Mesenchymal stem cell (in vitro differentiated cells and primary cell): ENCODE results near the gene RGS19.

Experiments used
- DNase-seq: peaks from one replicate; pipeline ENCODE4 v3.0.0-alpha.2; 2013
- H2AFZ ChIP-seq: one replicate; pipeline ENCODE4 v1.6.1; 2013; ENCODE audit warnings: low read depth, mild to moderate bottlenecking, control low read depth, inconsistent platforms, low read length, moderate library complexity
- H2AK5ac ChIP-seq: 2 replicates; pipeline ENCODE4 v1.6.1; 2013; ENCODE audit warnings: low read length, moderate library complexity, mild to moderate bottlenecking, inconsistent platforms; ENCODE audit not compliant: severe bottlenecking
- H2BK120ac ChIP-seq: one replicate; pipeline ENCODE4 v1.6.1; 2013; ENCODE audit warnings: low read depth, mild to moderate bottlenecking, inconsistent platforms, low read length, moderate library complexity
- H2BK12ac ChIP-seq, 2 experiments: one replicate each; pipeline ENCODE4 v1.6.1; 2013; ENCODE audit warnings: inconsistent platforms in 2 of 2, low read length in 2 of 2, mild to moderate bottlenecking in 2 of 2, moderate library complexity in 2 of 2, control low read depth in 1 of 2
- H2BK15ac ChIP-seq: one replicate; pipeline ENCODE4 v1.6.1; 2013; ENCODE audit warnings: mild to moderate bottlenecking, low read depth, inconsistent platforms; ENCODE audit not compliant: poor library complexity, severe bottlenecking
- H2BK5ac ChIP-seq: 2 replicates; pipeline ENCODE4 v1.6.1; 2013; ENCODE audit warnings: low read depth, mild to moderate bottlenecking, low read length, control low read depth, inconsistent platforms; ENCODE audit not compliant: poor library complexity, severe bottlenecking
- H3K14ac ChIP-seq, 2 experiments: one replicate each; pipeline ENCODE4 v1.6.1; 2013; ENCODE audit warnings: inconsistent platforms in 2 of 2, low read length in 2 of 2, control low read depth in 1 of 2, mild to moderate bottlenecking in 1 of 2, moderate library complexity in 1 of 2
- H3K18ac ChIP-seq, 2 experiments: one replicate each; pipeline ENCODE4 v1.6.1; 2013; ENCODE audit warnings: inconsistent platforms in 2 of 2, low read length in 2 of 2, control low read depth in 1 of 2, low read depth in 1 of 2, mild to moderate bottlenecking in 1 of 2
- H3K23ac ChIP-seq, 2 experiments: one replicate each; pipeline ENCODE4 v1.6.1; 2013; ENCODE audit warnings: inconsistent platforms in 2 of 2, low read length in 2 of 2, mild to moderate bottlenecking in 2 of 2, moderate library complexity in 2 of 2, control low read depth in 1 of 2
- H3K27ac ChIP-seq: 2 replicates; pipeline ENCODE4 v1.5.1; 2013; ENCODE audit warnings: mild to moderate bottlenecking, moderate library complexity, low read length, control low read depth, inconsistent platforms; ENCODE audit not compliant: poor library complexity, severe bottlenecking
- H3K27me3 ChIP-seq, 2 experiments: 2 replicates each; pipeline versions ENCODE4 v1.6.1 to v1.7.0; 2013; ENCODE audit warnings: low read length in 2 of 2, mild to moderate bottlenecking in 2 of 2, moderate library complexity in 2 of 2, control low read depth in 1 of 2, inconsistent platforms in 1 of 2; ENCODE audit not compliant: control insufficient read depth in 1 of 2, insufficient read depth in 1 of 2
- H3K36me3 ChIP-seq, 2 experiments: 2 replicates each; pipeline versions ENCODE4 v1.6.1 to v1.7.0; 2013; ENCODE audit warnings: low read length in 2 of 2, control low read depth in 1 of 2, inconsistent platforms in 1 of 2, low read depth in 1 of 2, mild to moderate bottlenecking in 1 of 2; ENCODE audit not compliant: insufficient read depth in 2 of 2, control insufficient read depth in 1 of 2
- H3K4ac ChIP-seq, 2 experiments: one replicate each; pipeline ENCODE4 v1.6.1; 2013; ENCODE audit warnings: inconsistent platforms in 2 of 2, low read length in 2 of 2, mild to moderate bottlenecking in 2 of 2, moderate library complexity in 2 of 2, control low read depth in 1 of 2, low read depth in 1 of 2
- H3K4me1 ChIP-seq: 2 replicates; pipeline ENCODE4 v1.6.1; 2013; ENCODE audit warnings: low read depth, low read length, control low read depth; ENCODE audit not compliant: control insufficient read depth, insufficient read depth
- H3K4me2 ChIP-seq: 2 replicates; pipeline ENCODE4 v1.6.1; 2013; ENCODE audit warnings: low read length, mild to moderate bottlenecking, inconsistent platforms; ENCODE audit not compliant: poor library complexity, severe bottlenecking
- H3K4me3 ChIP-seq, 2 experiments: 2 replicates each; pipeline versions ENCODE4 v1.5.1 to v1.7.0; 2013; ENCODE audit warnings: low read length in 2 of 2, mild to moderate bottlenecking in 2 of 2, control low read depth in 1 of 2, low read depth in 1 of 2; ENCODE audit not compliant: insufficient read depth in 1 of 2
- H3K79me1 ChIP-seq: replicated peaks from 2 replicates; pipeline ENCODE4 v1.6.1; 2013; ENCODE audit warnings: mild to moderate bottlenecking, control low read depth, low read length, inconsistent platforms; ENCODE audit not compliant: poor library complexity, severe bottlenecking
- H3K9ac ChIP-seq: 2 replicates; pipeline ENCODE4 v1.7.0; 2013; ENCODE audit warnings: mild to moderate bottlenecking, low read length, moderate library complexity
- H3K9me3 ChIP-seq: 2 replicates; pipeline ENCODE4 v1.7.0; 2013; ENCODE audit warnings: mild to moderate bottlenecking, low read length; ENCODE audit not compliant: control insufficient read depth
- H4K8ac ChIP-seq: one replicate; pipeline ENCODE4 v1.6.1; 2013; ENCODE audit warnings: inconsistent platforms, mild to moderate bottlenecking, low read length, moderate library complexity
- H4K91ac ChIP-seq: one replicate; pipeline ENCODE4 v1.6.1; 2013; ENCODE audit warnings: mild to moderate bottlenecking, low read length, inconsistent platforms
- WGBS: methylation state at CpG from one replicate; pipeline ENCODE4 v1.1.7; 2013; ENCODE audit warnings: mixed read lengths; 5-methylcytosine and 5-hydroxymethylcytosine counted together

Gene RGS19

GRCh38 chr20:64038224-64038564 lies 41.1 kb downstream of the RGS19 start:
- Histone ChIP-seq H4K8ac (no peak overlapping the region), H3K79me1 (no peaks in the 10 kb centered on the region), H2BK120ac (no peak overlapping the region), H2BK5ac (no peak overlapping the region), H3K18ac (no peak overlapping the region), H3K27me3 (peaks cover 35 to 58% of the 10 kb centered on the region in 2 experiments), H2BK12ac (no peak overlapping the region), H2AFZ (no peak overlapping the region), H3K23ac (no peak overlapping the region), H3K9ac (no peak overlapping the region), H4K91ac (no peak overlapping the region), H3K4ac (no peak overlapping the region), H3K14ac (no peak overlapping the region), H3K36me3 (peaks cover 18 to 30% of the 10 kb centered on the region in 2 experiments), H2AK5ac (no peak overlapping the region), H3K27ac (no peak overlapping the region), H3K9me3 (no peaks in the 10 kb centered on the region), H3K4me2 (peak overlapping the region; percentile 88), H3K4me1 (peaks cover 45% of the 10 kb centered on the region), H2BK15ac (no peak overlapping the region), H3K4me3 (peak overlapping the region in 1 of 2 experiments; percentile 46)
- no peak for DNase-seq
- WGBS = 1% methylated on average over 12 of the region's 30 CpGs

- no peak for DNase-seq
- H2BK5ac ChIP-seq = no peak overlapping the region
- no peak overlapping the region for H3K4ac ChIP-seq
- peak overlapping the region; percentile 5 for H3K4me2 ChIP-seq
- H3K36me3 ChIP-seq = peaks cover 24 to 35% of the 10 kb centered on the region in 2 experiments
- no peak overlapping the region for H3K27ac ChIP-seq
- H2AFZ ChIP-seq = no peak overlapping the region
- H3K23ac ChIP-seq = peak overlapping the region in 1 of 2 experiments; percentile 11
- H2BK120ac ChIP-seq = no peak overlapping the region
- no peak overlapping the region for H4K91ac ChIP-seq
- peaks cover 45% of the 10 kb centered on the region for H3K4me1 ChIP-seq
- H3K9me3 ChIP-seq = no peaks in the 10 kb centered on the region
- H2BK15ac ChIP-seq = no peak overlapping the region
- H2AK5ac ChIP-seq = no peak overlapping the region
- H4K8ac ChIP-seq = no peak overlapping the region
- H3K18ac ChIP-seq = no peak overlapping the region
- peaks cover 35 to 58% of the 10 kb centered on the region in 2 experiments for H3K27me3 ChIP-seq
- no peaks in the 10 kb centered on the region for H3K79me1 ChIP-seq
- no peak overlapping the region for H3K9ac ChIP-seq
- H2BK12ac ChIP-seq = no peak overlapping the region
- 30% methylated on average over 23 of the region's 36 CpGs for WGBS
- H3K4me3 ChIP-seq = no peak overlapping the region
- no peak overlapping the region for H3K14ac ChIP-seq
These were observed 41.7 kb downstream of the RGS19 start for GRCh38 chr20:64037498-64038213.

GRCh38 chr20:64037199-64037497 lies 42.2 kb downstream of the RGS19 start:
- no peak overlapping the region for H3K18ac ChIP-seq
- 100% methylated on average over 1 of the region's 3 CpGs for WGBS
- no peaks in the 10 kb centered on the region for H3K79me1 ChIP-seq
- no peak overlapping the region for H3K23ac ChIP-seq
- H3K4ac ChIP-seq = no peak overlapping the region
- no peak overlapping the region for H3K9ac ChIP-seq
- no peak overlapping the region for H2BK120ac ChIP-seq
- H2BK5ac ChIP-seq = no peak overlapping the region
- H3K36me3 ChIP-seq = peaks cover 29 to 40% of the 10 kb centered on the region in 2 experiments
- H2BK15ac ChIP-seq = no peak overlapping the region
- H3K4me1 ChIP-seq = peaks cover 42% of the 10 kb centered on the region
- no peak overlapping the region for H3K27ac ChIP-seq
- no peak overlapping the region for H2AK5ac ChIP-seq
- no peak overlapping the region for H3K14ac ChIP-seq
- H2BK12ac ChIP-seq = no peak overlapping the region
- no peak overlapping the region for H4K8ac ChIP-seq
- no peaks in the 10 kb centered on the region for H3K9me3 ChIP-seq
- H2AFZ ChIP-seq = no peak overlapping the region
- H3K4me3 ChIP-seq = no peak overlapping the region
- H3K4me2 ChIP-seq = no peak overlapping the region
- no peak for DNase-seq
- peaks cover 33 to 54% of the 10 kb centered on the region in 2 experiments for H3K27me3 ChIP-seq
- H4K91ac ChIP-seq = no peak overlapping the region

- no peak overlapping the region for H2BK5ac ChIP-seq
- no peak overlapping the region for H3K18ac ChIP-seq
- peaks cover 34 to 46% of the 10 kb centered on the region in 2 experiments for H3K36me3 ChIP-seq
- H2BK15ac ChIP-seq = no peak overlapping the region
- H3K27ac ChIP-seq = no peak overlapping the region
- H3K9me3 ChIP-seq = no peaks in the 10 kb centered on the region
- peaks cover 27 to 48% of the 10 kb centered on the region in 2 experiments for H3K27me3 ChIP-seq
- no peak overlapping the region for H2AFZ ChIP-seq
- H3K4me3 ChIP-seq = no peak overlapping the region
- no peak for DNase-seq
- no peak overlapping the region for H2AK5ac ChIP-seq
- no peak overlapping the region for H3K4me2 ChIP-seq
- no peak overlapping the region for H3K4ac ChIP-seq
- H3K14ac ChIP-seq = no peak overlapping the region
- no peak overlapping the region for H2BK12ac ChIP-seq
- H3K4me1 ChIP-seq = peaks cover 38% of the 10 kb centered on the region
- H3K23ac ChIP-seq = no peak overlapping the region
- no peak overlapping the region for H4K8ac ChIP-seq
- 81% methylated on average over 17 of the region's 17 CpGs for WGBS
- no peak overlapping the region for H2BK120ac ChIP-seq
- H4K91ac ChIP-seq = no peak overlapping the region
- H3K79me1 ChIP-seq = no peaks in the 10 kb centered on the region
- H3K9ac ChIP-seq = no peak overlapping the region
These were observed 42.7 kb downstream of the RGS19 start for GRCh38 chr20:64036346-64037198.
